Stimulated activated CD8-positive, alpha-beta memory T cell treated with anti-CD3 and anti-CD28 coated beads, Interleukin-12 subunit alpha, Interleukin-12 subunit beta, amount 100 ng/mL, for 1 hour (primary cell): ENCODE measurements around the gene KIFC1.

Experiments used
- DNase-seq: peaks from one replicate; pipeline ENCODE4 v3.0.0-alpha.2; 2020; ENCODE audit warnings: low read depth

The KIFC1 gene

DNA sequence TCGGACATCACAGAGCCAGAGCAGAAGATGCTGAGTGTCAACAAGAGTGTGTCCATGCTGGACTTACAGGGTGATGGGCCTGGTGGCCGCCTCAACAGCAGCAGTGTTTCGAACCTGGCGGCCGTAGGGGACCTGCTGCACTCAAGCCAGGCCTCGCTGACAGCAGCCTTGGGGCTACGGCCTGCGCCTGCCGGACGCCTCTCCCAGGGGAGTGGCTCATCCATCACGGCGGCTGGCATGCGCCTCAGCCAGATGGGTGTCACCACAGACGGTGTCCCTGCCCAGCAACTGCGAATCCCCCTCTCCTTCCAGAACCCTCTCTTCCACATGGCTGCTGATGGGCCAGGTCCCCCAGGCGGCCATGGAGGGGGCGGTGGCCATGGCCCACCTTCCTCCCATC lies 51.4 kb downstream of the KIFC1 start:
- DNase-seq: no peak

DNA sequence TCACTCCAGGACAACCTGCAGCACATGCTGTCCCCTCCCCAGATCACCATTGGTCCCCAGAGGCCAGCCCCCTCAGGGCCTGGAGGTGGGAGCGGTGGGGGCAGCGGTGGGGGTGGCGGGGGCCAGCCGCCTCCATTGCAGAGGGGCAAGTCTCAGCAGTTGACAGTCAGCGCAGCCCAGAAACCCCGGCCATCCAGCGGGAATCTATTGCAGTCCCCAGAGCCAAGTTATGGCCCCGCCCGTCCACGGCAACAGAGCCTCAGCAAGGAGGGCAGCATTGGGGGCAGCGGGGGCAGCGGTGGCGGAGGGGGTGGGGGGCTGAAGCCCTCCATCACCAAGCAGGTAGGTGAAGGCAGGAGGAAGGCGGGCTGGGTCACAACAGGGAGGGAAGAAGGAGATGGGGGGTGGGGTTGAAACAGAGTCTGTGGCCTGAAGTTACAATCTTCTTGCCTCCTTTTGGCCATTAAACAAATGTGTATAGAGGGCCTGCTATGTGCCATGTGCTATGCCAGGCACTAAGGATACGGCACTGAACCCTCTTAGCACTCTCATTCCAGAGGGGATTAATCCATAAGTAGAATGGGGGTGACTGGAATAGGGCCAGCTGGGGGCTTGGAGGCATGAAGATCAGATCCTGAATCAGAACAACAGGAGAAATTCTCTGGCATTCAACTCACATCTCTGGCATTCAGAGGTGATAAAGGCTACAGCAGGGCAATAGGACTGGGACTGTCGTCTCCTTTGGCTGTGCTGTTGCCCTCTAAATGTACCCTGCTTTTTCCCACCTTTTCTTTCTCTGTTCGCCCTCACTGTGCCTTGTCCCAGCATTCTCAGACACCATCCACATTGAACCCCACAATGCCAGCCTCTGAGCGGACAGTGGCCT lies 52.2 kb downstream of the KIFC1 start:
- DNase-seq: no peak

DNA sequence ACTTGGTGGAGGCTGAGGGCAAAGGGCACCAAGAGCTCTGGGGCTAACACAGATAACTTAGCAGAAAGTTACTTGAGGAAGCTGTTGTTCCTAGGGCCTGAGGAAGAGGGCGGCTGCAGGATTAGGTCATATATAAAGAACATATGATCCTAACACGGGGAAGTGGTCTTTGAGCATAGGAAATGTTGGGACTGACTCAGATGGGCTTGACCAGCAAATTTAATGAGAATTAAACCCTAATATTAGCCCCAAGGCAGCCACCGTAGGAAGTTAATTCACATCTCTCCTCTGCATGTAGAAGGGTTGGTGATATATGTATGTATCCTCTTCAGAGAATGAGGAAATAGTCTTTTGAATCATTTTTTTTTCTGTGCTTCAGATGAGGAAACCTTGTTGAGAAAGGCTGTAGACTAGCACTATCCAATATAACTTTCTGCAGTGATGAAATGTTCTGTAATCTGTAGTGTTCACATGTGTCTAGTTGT lies 53.5 kb downstream of the KIFC1 start:
- DNase-seq: no peak

DNA sequence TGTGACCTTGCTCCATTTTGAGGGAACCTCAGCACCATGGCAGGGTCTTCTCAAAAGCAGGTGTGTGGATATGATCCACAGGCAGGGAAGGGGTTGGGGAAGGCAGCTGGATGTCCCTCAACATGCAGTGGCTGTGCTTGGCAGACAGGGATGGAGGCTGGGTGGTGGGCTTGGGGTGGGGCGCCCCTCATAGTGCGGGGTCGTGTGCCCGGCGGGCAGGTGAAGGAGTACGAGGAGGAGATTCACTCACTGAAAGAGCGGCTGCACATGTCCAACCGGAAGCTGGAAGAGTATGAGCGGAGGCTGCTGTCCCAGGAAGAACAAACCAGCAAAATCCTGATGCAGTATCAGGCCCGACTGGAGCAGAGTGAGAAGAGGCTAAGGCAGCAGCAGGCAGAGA lies 54.7 kb downstream of the KIFC1 start:
- DNase-seq: no peak

DNA sequence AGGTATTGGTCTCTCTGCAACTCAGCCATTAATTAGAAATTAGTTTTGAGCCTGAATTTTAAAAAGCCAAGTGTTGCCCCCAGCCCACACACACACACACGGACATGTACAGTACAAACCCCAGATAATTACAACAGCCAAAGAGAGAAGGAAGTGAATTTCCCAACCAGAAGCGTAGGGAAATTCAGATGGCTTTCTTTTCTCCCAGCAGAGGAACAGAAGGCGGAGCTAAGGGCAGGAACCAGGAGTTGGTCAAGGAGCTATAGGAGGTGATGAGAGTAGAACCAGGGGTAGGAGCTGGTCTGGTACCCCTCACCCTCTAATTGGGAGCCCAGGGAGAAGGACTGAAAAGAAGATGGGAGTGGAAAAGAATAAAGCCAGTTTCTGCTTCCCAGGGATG lies 58.8 kb downstream of the KIFC1 start:
- DNase-seq: no peak

DNA sequence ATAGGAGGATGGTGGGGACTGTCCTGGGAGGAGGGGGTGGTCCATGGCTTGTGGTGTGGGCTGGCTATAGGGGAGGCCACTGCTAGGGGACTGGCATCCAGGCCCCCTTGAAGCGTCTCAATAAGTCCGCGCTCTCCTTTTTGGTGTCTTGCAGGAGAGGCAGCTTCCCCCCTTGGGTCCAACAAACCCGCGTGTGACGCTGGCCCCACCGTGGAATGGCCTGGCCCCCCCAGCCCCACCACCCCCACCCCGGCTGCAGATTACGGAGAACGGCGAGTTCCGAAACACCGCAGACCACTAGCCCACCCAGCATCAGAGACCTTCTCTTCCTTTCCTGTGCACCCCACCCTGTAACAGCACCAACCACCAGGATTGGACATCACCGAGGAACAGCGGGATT lies 60.0 kb downstream of the KIFC1 start:
- DNase-seq: no peak

DNA sequence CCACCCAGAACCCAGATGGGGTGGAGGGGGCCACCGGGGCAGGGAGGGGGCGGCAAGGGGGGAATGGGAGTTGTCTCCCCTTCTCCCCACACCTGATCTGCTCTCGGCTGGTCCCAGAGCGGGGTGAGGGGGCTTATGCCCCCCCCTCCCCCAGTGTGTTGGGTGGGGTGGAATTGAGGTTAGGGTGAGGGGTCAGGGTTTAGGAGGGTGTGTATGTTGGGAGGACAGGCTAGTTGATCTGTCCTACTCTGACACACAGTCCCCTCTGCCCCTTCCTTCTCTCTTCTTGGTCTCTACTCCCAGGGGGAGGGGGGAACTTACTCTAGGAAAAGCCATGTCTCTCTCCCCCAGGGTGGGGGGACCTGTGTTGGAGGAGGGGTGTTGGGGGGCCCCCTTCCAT lies 60.9 kb downstream of the KIFC1 start:
- no peak for DNase-seq

DNA sequence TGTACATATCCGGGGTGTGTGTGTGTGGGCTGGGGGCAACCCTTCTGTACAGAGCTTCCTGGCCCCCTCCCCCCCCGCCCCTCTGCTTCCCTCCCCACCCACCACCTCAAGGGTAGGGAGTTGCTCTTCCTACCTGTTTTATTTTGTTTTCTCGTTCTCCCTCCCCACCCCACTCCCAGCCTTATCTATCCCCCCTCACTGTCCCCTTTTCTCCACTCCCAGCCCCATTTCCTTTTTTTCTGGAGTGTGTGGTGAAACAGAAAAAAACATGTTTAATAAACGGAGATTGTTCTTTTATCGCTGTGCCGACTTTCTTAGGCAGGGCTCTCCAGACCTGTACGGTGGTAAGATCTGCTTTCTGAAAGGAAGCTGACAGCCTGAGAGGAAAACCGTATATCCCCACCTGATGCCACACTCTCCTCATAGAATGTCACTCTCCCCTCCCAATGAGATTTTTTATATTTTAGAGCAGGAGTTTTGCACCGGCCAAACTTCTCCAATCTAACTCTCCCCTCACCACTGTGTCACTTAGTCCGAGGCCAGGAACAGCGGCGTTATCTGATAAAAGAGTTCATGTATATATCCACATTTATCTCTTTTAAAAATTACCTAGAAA lies 61.9 kb downstream of the KIFC1 start:
- DNase-seq: no peak

DNA sequence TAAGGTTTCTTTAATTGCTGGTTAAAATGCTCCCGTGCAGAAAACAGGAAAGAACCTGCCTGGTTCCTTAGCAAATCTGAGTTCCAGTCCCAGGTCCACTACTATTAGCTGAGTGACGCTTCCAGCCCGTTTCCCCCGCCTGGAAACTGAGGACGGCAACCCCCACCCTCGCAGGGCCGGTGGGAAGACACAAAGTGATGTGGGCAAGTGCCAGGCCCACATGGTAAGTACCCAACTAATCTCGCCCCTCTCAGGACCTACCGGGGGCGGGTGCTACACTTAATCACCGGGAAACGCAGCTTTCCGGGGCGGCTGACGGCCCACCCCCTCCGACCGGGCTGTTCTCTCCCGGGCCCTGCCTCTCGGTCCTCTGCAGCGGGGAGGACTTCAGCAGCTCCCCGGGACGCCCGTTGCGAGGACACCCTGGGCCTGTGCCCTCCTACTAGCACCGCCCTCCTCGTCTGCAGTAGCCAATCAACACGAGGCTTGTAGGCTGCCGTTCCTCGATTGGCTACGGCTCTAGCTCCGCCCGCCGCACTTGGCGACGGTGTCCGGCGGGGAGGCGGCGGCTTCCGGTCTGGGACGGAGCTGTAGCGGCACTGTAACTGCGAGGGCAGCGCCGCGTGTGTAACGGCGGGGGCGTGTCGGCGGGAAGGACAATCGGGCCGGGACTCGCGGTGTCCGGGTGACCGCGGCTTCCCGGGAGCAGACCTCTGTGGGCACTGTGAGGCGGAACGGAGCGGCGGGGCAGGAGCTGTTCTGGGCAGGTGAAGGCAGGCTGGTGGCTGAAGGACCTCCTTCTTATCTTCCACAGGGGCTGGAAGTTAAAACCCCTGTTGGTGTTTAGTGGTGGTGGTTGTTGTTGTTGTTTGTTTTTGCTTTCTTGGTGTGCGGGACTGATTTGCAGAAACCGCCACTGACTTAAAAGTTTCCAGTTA lies 62.7 kb downstream of the KIFC1 start, which contains the start of gene ZBTB9:
ZBTB9 (plus strand) TSS at position 568 of the 938 bp plus-strand sequence. CDS start 525 bp downstream, outside the sequence.
- peak; percentile 85 for DNase-seq

DNA sequence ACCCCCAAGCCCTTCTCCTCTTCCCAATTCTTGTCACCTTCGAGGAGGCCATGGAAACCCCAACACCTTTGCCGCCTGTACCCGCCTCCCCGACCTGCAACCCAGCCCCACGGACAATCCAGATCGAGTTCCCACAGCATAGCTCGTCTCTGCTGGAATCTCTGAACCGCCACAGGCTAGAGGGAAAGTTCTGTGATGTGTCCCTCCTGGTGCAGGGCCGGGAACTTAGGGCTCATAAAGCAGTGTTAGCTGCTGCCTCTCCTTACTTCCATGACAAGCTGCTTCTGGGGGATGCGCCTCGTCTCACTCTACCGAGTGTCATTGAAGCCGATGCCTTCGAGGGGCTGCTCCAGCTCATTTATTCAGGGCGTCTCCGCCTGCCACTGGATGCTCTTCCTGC lies 63.4 kb downstream of the KIFC1 start:
- no peak for DNase-seq

DNA sequence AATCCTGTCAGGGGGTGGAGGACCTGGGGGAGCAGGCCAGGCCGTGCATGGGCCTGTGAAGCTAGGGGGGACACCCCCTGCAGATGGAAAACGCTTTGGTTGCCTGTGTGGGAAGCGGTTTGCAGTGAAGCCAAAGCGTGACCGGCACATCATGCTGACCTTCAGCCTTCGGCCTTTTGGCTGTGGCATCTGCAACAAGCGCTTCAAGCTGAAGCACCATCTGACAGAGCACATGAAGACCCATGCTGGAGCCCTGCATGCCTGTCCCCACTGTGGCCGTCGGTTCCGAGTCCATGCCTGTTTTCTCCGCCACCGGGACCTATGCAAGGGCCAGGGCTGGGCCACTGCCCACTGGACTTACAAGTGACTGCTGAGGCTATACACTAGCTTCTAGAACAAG lies 64.5 kb downstream of the KIFC1 start:
- no peak for DNase-seq

DNA sequence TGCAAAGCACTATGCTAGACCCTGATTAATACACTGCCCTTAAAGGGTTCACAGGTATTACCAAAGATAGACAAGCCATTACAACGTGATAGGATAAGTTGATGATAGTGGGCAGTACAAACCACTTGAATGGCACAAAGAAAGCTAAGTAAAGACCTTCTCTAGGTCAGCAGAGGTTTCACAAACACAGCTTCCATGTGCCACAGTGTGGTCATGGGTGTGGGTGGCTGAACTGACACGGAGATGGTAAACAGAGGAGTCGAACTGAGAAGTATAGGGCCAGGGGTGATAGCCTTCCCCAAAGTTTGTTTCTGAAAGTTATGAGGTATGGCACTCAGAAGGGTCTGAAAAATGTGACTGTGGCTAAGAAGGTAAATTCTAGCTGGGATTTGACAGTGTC lies 67.1 kb downstream of the KIFC1 start:
- no peak for DNase-seq

DNA sequence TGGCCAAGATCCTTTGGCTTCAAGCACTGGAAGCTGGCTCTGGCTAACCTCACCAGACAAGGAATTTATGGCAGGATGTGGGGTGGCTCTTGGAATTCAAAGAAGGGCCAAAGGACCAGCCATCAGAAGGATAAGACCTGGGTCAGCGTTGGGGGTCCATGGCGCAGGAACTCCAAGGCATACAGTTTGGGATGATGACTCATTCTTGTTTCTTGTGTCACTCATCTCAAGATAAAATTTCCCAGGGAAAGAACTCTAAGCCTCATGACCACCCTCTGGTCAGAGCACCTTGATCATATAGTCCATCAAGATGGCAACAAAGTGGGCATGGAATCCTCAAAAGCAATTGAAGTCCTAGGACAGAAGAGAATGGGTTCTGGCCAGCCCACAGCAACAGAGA lies 67.6 kb downstream of the KIFC1 start:
- no peak for DNase-seq
